Keratinocyte (primary cell): ENCODE data around the gene PDZRN3. TPM values are rescaled to one million over a fixed set of nuclear protein-coding genes. Genes with fewer than 3 reads are reported as not detected.

Experiments used
- DNase-seq: peaks from one replicate; pipeline ENCODE4 v3.0.0-alpha.2; 2011; ENCODE audit warnings: low read depth, missing footprints, low spot score
- FAIRE-seq: peaks from 2 replicates; lab custom pipeline; 2011; peaks lifted over from hg19 to GRCh38; lab: Jason Lieb, UNC
- H2AFZ ChIP-seq: 2 replicates; pipeline ENCODE4 v1.6.0; 2012; ENCODE audit warnings: low read length, control low read depth, inconsistent platforms; ENCODE audit not compliant: control insufficient read depth
- H3K27ac ChIP-seq: 2 replicates; pipeline ENCODE4 v1.5.1; 2011; ENCODE audit warnings: low read length; ENCODE audit not compliant: control insufficient read depth, insufficient read depth
- H3K27me3 ChIP-seq: 3 replicates; pipeline ENCODE4 v1.6.0; 2011; ENCODE audit warnings: low read length; ENCODE audit not compliant: control insufficient read depth, insufficient read depth; ENCODE audit errors: extremely low read depth
- H3K36me3 ChIP-seq, 2 experiments: 2 replicates in 1 of 2; 3 replicates in 1 of 2; pipeline ENCODE4 v1.5.1; 2011; ENCODE audit warnings: low read length in 2 of 2, mild to moderate bottlenecking in 1 of 2; ENCODE audit not compliant: control insufficient read depth in 2 of 2, insufficient read depth in 2 of 2; ENCODE audit errors: extremely low read depth in 1 of 2
- H3K4me1 ChIP-seq: 3 replicates; pipeline ENCODE4 v1.5.1; 2011; ENCODE audit warnings: low read length; ENCODE audit not compliant: control insufficient read depth, insufficient read depth; ENCODE audit errors: extremely low read depth
- H3K4me2 ChIP-seq: 3 replicates; pipeline ENCODE4 v1.6.0; 2011; ENCODE audit warnings: low read depth, low read length; ENCODE audit not compliant: control insufficient read depth, insufficient read depth; ENCODE audit errors: extremely low read depth
- H3K4me3 ChIP-seq, 3 experiments: fragments of 200-600 bp in 1 of 3; sonication (generic) in 1 of 3; 2 replicates in 2 of 3; 3 replicates in 1 of 3; pipeline ENCODE4 v1.5.1; 2011 to 2016; ENCODE audit warnings: low read length in 3 of 3, mild to moderate bottlenecking in 3 of 3, control low read depth in 2 of 3, inconsistent platforms in 1 of 3, low read depth in 1 of 3, mixed read lengths in 1 of 3, mixed run types in 1 of 3, moderate library complexity in 1 of 3; ENCODE audit not compliant: control insufficient read depth in 2 of 3, insufficient read depth in 2 of 3; ENCODE audit errors: extremely low read depth in 1 of 3
- H3K79me2 ChIP-seq: 2 replicates; pipeline ENCODE4 v1.6.0; 2012; ENCODE audit warnings: low read length; ENCODE audit not compliant: control insufficient read depth, insufficient read depth
- H3K9ac ChIP-seq: 3 replicates; pipeline ENCODE4 v1.6.0; 2011; ENCODE audit warnings: low read length; ENCODE audit not compliant: control insufficient read depth, insufficient read depth; ENCODE audit errors: extremely low read depth
- H3K9me1 ChIP-seq: 3 replicates; pipeline ENCODE4 v1.6.0; 2011; ENCODE audit warnings: low read length; ENCODE audit not compliant: control insufficient read depth, insufficient read depth; ENCODE audit errors: extremely low read depth
- H3K9me3 ChIP-seq: 2 replicates; pipeline ENCODE4 v1.5.1; 2012; ENCODE audit warnings: low read depth, low read length; ENCODE audit not compliant: control insufficient read depth
- H4K20me1 ChIP-seq: 3 replicates; pipeline ENCODE4 v1.6.0; 2011; ENCODE audit warnings: low read length; ENCODE audit not compliant: control insufficient read depth, insufficient read depth; ENCODE audit errors: extremely low read depth
- CTCF ChIP-seq, 3 experiments: IDR thresholded peaks in 1 of 3; conservative IDR thresholded peaks in 1 of 3; optimal IDR thresholded peaks in 1 of 3; 2 replicates in 2 of 3; 3 replicates in 1 of 3; pipeline versions ENCODE3 to v1.5.1; 2011; ENCODE audit warnings: low read length in 3 of 3, mild to moderate bottlenecking in 3 of 3, moderate library complexity in 2 of 3, control low read depth in 1 of 3, inconsistent platforms in 1 of 3; ENCODE audit not compliant: insufficient read depth in 2 of 3; ENCODE audit errors: extremely low read depth in 1 of 3
- EZH2 ChIP-seq: IDR thresholded peaks from one replicate; pipeline ENCODE4 v1.6.1; 2012; ENCODE audit warnings: inconsistent platforms, mild to moderate bottlenecking, low read length, moderate library complexity
- dilution Hi-C: fragments of 300-500 bp; cut with MboI; formaldehyde crosslinking; loops from one replicate; pipeline ENCODE4 v1.7.0; 2020; ENCODE audit warnings: low sequenced_read_pairs; ENCODE audit not compliant: extremely low pct_ligation_motif_present
- polyA plus RNA-seq, 5 experiments: library from polyadenylated mRNA; depleted of rRNA in 3 of 5; stranded (reverse) in 3 of 5; stranded (forward) in 1 of 5; unstranded in 1 of 5; fragments of >200 nt; gene quantifications; 1 replicate in 1 of 5; 2 replicates in 3 of 5; 3 replicates in 1 of 5; pipeline versions ENCODE4 v1.2.1 to v1.2.3, GENCODE V29; 2011 to 2012; ENCODE audit warnings: missing spikeins in 2 of 5, low read depth in 1 of 5, low replicate concordance in 1 of 5

The PDZRN3 gene
- polyA plus RNA-seq, 1 donor (not counting 4 experiments of a cell fraction or from before 2014, with no cell fraction given): not detected

GRCh38 chr3:73415118-73415517 is 209.6 kb downstream of the PDZRN3 start:
- dilution Hi-C loops: no loop called here
- H3K4me2 ChIP-seq: no peak overlapping the region
- H3K9ac ChIP-seq: no peak overlapping the region
- H3K36me3 ChIP-seq: no peaks in the 10 kb centered on the region
- TF ChIP-seq CTCF (optimal IDR thresholded peaks at IDR 0.05 in 1 of 3, IDR thresholded peaks at IDR 0.05 in 1 of 3, conservative IDR thresholded peaks at IDR 0.05 in 1 of 3; ENCODE audit: extremely low read depth in 1 of 3, insufficient read depth in 2 of 3, low read length in 3 of 3) (no peak), EZH2 (no peak)
- H4K20me1 ChIP-seq: no peaks in the 10 kb centered on the region
- no peak overlapping the region for H3K27ac ChIP-seq
- H3K4me1 ChIP-seq: no peaks in the 10 kb centered on the region
- H3K79me2 ChIP-seq: no peaks in the 10 kb centered on the region
- no peak for FAIRE-seq
- H3K27me3 ChIP-seq: no peaks in the 10 kb centered on the region
- no peaks in the 10 kb centered on the region for H3K9me1 ChIP-seq
- no peak for DNase-seq
- H2AFZ ChIP-seq: no peak overlapping the region
- H3K9me3 ChIP-seq: no peaks in the 10 kb centered on the region
- no peak overlapping the region for H3K4me3 ChIP-seq

- no peaks in the 10 kb centered on the region for H3K27me3 ChIP-seq
- FAIRE-seq (no peak), DNase-seq (no peak)
- H3K9ac ChIP-seq: no peak overlapping the region
- H3K4me2 ChIP-seq: no peak overlapping the region
- TF ChIP-seq CTCF (optimal IDR thresholded peaks at IDR 0.05 in 1 of 3, IDR thresholded peaks at IDR 0.05 in 1 of 3, conservative IDR thresholded peaks at IDR 0.05 in 1 of 3; ENCODE audit: extremely low read depth in 1 of 3, insufficient read depth in 2 of 3, low read length in 3 of 3) (no peak), EZH2 (no peak)
- H3K79me2 ChIP-seq: no peaks in the 10 kb centered on the region
- no peak overlapping the region for H3K27ac ChIP-seq
- H3K9me3 ChIP-seq: no peaks in the 10 kb centered on the region
- no peaks in the 10 kb centered on the region for H3K4me1 ChIP-seq
- no peaks in the 10 kb centered on the region for H3K36me3 ChIP-seq
- no peaks in the 10 kb centered on the region for H4K20me1 ChIP-seq
- H3K4me3 ChIP-seq: no peak overlapping the region
- dilution Hi-C loops: no loop called here
- H3K9me1 ChIP-seq: no peaks in the 10 kb centered on the region
- H2AFZ ChIP-seq: no peak overlapping the region
These were observed 211.1 kb downstream of the PDZRN3 start for GRCh38 chr3:73413619-73414018.
